NCI-H146 (cell line): ENCODE results near the gene TNFRSF25.
"Not testable (repeated sequence)": the region's sequence is repeated elsewhere in the genome, so short reads cannot be mapped to it uniquely, and the experiment has no call there.

Experiments used
- DNase-seq: peaks from one replicate; lab custom pipeline; 2025; lab: John Stamatoyannopoulos, UW

The TNFRSF25 gene

GRCh38 chr1:6435547-6435946 is 30.4 kb downstream of the TNFRSF25 start:
- DNase-seq: no peak

GRCh38 chr1:6435129-6435528 is 30.8 kb downstream of the TNFRSF25 start:
- DNase-seq: no peak

DNA sequence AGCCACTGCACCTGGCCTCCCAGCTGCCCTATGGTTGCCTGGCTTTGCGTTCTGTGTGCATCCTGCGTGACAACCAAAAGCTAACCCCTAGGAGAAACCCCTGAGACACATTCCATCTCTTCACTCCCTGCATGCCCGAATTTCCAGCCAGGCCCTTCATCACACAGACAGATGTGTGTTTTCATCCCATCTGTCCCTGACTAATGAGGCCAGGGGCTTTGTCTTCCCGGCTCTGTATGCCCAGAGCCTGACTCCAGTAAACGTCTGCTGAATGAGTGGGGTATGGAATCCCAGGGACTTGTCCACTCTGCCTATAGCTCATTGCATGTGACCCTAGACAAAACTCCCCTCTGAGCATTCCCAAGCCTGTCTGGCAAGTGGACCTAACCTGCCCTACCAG is 31.8 kb downstream of the TNFRSF25 start:
- no peak for DNase-seq

- not testable (repeated sequence) for DNase-seq
Observed at GRCh38 chr1:6431645-6432579, 34.1 kb downstream of the TNFRSF25 start.

- DNase-seq: not testable (repeated sequence)
Observed at GRCh38 chr1:6429660-6430411, 36.1 kb downstream of the TNFRSF25 start.

GRCh38 chr1:6428453-6428852 is 37.5 kb downstream of the TNFRSF25 start:
- not testable (repeated sequence) for DNase-seq

DNA sequence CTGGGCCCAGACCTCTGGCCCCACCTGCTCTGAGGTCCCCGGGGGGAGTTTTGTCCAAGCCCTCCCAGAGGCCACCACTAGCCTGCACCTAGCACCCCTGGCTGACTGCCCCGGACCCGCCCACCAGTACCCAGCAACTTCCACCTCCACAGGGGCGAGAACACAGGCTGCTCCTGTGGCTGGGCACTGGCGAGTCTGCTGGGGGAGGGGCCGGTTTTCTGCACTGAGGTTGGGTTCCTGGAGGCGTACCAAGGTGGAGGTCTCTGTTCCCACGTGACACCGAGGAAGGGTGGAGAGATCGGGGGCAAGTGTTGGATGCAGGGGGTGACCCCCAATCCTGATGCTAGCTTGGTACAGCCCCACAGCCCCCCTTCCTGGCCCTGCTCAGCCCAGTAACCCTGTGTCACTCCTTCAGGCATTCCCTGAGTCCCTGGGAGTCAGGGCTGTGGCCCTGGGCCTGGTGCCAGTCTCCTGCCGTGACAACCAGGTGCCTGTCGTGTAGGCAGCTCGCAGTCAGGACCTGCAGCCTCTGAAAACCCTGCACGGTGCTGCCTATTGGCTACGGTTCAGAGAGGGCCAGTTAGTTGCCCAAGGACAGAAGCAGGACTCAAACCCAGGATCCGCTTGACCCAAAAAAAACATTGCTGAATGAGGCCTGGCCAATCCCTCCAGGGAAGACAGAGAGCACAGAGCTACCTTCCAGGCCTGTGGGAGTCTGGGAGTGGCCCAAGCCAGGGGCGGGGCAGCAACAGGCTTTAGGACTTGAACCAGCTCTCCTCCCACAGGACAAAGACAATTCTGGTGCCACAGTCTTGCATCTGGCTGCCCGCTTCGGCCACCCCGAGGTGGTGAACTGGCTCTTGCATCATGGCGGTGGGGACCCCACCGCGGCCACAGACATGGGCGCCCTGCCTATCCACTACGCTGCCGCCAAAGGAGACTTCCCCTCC is 38.3 kb downstream of the TNFRSF25 start:
- no peak for DNase-seq

DNA sequence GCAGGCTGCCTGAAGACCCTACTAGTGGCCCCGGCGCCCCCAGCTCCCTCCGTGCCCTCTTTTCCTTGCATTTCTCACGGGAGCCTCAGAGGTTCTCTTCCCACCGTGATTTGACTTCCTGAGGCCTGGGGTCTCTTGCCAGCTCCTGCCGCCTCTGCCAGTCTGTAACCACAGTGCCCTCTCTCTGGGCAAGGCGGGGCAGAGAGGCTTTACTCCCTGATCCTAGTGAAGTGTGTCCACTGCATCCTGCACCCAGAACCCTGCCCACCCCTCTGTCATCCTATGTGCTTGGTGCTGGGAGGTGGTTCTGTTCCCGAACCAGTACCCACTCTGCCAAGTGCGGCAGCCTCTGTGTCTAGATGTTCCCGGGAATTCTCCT is 39.0 kb downstream of the TNFRSF25 start:
- DNase-seq: no peak

- DNase-seq: no peak
Observed at GRCh38 chr1:6426277-6426971, 39.5 kb downstream of the TNFRSF25 start.

- no peak for DNase-seq
Observed at GRCh38 chr1:6425658-6426057, 40.3 kb downstream of the TNFRSF25 start.

DNA sequence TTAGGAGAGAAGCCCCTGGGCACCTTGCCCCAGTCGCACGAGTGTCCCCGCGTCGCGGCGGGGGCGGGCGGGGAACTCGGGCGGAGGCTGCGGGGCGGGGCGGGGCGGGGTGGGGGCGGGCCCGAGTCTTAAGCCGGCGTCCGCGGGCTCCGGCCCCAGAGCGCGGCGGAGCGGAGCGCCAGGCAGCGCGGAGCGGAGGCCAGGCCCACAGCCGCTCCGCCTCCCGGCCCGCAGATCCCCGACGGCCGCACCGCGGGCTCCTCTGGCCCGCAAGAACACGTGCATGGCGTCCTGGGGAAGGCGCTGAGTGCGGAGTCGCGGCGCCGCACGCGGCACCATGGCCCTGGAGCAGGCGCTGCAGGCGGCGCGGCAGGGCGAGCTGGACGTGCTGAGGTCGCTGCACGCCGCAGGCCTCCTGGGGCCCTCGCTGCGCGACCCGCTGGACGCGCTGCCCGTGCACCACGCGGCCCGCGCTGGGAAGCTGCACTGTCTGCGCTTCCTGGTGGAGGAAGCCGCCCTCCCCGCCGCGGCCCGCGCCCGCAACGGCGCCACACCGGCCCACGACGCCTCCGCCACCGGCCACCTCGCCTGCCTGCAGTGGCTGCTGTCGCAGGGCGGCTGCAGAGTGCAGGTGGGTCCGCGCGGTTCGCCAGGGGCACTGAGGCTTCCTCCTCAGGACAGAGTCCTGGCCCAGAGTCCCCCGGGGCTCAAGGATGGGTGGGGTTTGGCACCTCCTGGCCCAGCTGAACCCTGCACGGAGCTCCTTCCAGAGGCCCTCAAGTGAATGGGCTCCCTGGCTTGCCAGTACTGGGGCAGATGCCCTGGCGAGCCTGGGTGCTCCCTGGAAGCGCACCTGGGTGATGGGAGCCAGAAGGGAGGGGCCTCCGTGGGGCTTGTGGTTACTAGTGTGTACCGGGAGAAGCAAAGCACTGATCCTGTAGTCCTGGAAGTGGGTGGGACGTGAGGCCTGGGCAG is 41.1 kb downstream of the TNFRSF25 start, which contains the start of gene ESPN:
Gene ESPN, plus strand, starts transcription at position 158 of the 975 bp plus-strand sequence. Its CDS starts 180 bp downstream, at position 338.
- DNase-seq: peak; percentile 33

DNA sequence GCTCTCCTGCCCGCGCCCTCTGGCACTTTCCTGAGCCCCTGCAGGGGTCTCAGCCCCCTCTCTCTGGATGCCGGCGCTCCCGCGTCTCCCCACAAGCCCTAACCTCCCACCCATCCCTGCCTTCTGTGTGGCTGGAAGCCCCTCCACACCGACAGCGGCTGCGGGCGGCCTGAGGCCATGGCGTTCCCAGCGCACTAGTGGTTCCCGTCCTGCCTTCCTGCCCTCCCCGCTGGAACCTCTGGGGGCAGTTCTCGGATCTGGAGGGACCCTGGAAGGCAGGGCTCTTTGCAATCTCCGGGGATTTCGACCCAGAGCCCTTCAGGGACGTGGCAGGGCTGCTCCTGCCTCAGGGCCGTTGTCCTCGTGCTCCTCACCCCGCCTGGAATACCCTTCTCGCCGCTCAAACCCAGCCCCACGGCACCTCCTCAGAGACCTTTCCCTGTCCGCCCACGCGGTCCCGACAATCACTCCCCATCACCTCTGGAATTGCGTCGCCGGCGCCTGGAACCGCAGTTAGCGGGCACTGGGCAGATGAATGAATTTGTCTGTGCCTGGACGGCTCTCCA is 41.9 kb downstream of the TNFRSF25 start:
- no peak for DNase-seq

- DNase-seq: peak; percentile 65
Observed at GRCh38 chr1:6423321-6423999, 42.5 kb downstream of the TNFRSF25 start.

DNA sequence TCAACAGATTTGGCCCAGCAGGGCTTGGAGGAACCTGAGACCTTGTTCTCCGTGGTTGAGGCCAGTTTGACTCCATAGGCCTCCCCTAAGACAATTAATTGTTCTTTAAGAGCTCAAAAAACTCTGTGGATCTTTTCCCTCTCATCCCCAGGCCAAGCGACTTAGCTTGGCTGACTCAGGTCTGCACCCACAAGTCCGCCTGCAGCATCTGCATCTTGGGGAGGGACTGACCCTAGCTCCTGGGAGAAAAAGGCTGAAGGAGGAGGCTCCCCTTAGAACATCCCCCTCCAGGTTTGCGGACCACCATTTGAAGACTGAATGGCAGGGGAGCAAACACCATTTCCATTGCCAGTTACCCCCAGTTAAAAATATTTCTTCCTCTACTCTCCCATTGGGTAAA is 44.7 kb downstream of the TNFRSF25 start:
- no peak for DNase-seq

DNA sequence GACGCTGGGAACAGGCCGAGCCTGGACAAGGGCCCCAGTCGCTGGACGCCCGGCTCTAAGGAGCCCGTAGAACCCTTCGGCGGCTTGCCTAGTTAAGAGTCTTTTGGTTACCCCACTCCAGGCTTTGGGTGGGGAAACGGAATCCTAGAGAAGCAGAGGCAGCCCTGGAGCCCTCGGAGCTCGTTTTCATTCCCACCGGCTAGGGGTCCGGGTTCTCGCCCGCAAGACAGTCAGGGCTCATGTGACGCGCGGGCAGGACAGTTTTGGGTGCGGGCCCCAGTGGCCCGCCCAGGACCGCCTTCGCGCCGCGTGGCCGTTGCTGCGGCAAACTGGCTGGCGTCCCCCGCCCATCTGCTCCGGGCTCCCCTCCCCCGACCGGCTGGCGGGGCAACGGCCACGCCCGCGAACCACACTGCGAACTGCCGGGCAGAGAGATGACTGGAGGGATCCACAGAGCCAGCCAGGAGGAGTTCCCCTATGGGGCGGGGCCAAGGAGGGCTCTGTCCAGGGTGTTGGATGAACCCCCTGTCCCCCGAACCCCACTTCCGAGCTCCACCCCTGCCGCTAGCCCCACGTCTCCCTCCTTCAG is 45.4 kb downstream of the TNFRSF25 start:
- DNase-seq: no peak

DNA sequence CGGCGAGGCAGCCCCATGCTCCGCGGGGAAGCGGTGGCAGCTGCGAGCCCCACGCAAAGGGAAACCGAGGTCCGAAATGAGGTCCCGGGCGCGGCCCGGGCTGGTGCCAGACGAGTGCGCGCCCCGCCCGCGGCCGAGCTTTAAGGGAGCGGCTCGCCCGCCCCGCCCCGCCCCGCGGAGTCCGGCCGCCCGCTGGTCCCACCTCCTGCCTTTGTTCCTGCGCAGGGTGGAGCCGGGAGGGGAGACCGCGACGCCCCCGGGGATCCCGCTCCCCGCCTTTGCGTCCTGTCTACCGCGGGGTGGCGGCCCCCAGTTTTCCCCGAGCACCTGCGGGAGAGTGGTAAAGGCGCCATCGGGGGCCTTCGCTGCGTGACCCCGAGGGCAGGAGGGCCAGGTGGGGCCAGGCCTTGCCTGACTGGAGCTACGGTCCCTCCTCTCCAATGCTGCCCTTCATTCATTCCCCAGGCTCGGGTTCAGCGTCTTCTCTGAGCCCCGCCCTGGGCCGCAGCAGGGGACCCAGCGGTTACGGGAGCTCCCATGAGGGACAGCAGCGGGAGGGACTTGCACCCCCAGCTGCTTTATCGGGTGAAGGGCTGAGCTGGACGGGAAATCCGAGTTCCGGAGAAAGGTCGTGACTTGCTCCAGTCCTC is 46.0 kb downstream of the TNFRSF25 start, which contains the start of gene HES2:
Gene HES2, minus strand, starts transcription at position 116 of the 650 bp plus-strand sequence. Its CDS starts 99 bp downstream, at position 17.
- DNase-seq: no peak

- DNase-seq: peak; percentile 34
Observed at GRCh38 chr1:6419397-6419803, 46.6 kb downstream of the TNFRSF25 start.
